OCI-LY7 (cell line): ENCODE results near the gene NSMF.

Experiments
- CTCF ChIP-seq: fragments of 200-600 bp; sonication (generic); conservative IDR thresholded peaks from 2 replicates; pipeline ENCODE4 v1.5.1; 2014; ENCODE audit warnings: mild to moderate bottlenecking, antibody characterized with exemption, low read length, moderate library complexity, mixed read lengths
- EZH2phosphoT487 ChIP-seq: fragments of 200-600 bp; sonication (generic); IDR thresholded peaks from 2 replicates; pipeline ENCODE4 v1.6.1; 2018; ENCODE audit warnings: low read depth, borderline replicate concordance, mild to moderate bottlenecking, mixed run types, antibody characterized with exemption, low read length, moderate library complexity, mixed read lengths

GRCh38 chr9:137439158-137439714 lies 19.9 kb downstream of the NSMF start:
- TF ChIP-seq CTCF = no peak
- no peak for TF ChIP-seq EZH2phosphoT487
